Fibroblast of lung (primary cell): ENCODE measurements around the gene YWHAH.

Experiments
- CTCF ChIP-seq, 2 donors: IDR thresholded peaks in 1 of 2; conservative IDR thresholded peaks in 1 of 2; 1 replicate in 1 of 2; 2 replicates in 1 of 2; pipeline ENCODE4 v1.5.1; 2011 to 2012; ENCODE audit warnings: low read length in 2 of 2, control low read depth in 1 of 2, inconsistent platforms in 1 of 2, low read depth in 1 of 2, mild to moderate bottlenecking in 1 of 2
- EZH2 ChIP-seq: IDR thresholded peaks from 2 replicates; pipeline ENCODE4 v1.5.1; 2012; ENCODE audit warnings: low read length, control low read depth, mild to moderate bottlenecking; ENCODE audit errors: missing control alignments

GRCh38 chr22:31937341-31937740, 7.0 kb upstream of the YWHAH start:
- no peak for TF ChIP-seq CTCF (conservative IDR thresholded peaks at IDR 0.05 in 1 of 2, IDR thresholded peaks at IDR 0.05 in 1 of 2; ENCODE audit: low read depth in 1 of 2, low read length in 2 of 2)
- no peak for TF ChIP-seq EZH2
